Activated T-cell treated with anti-CD3 and anti-CD28 coated beads, Interleukin-2, amount 50 U/mL, for 72 hours (primary cell): Measurements from ENCODE around the gene SLC27A5. TPM values are rescaled to one million over a fixed set of nuclear protein-coding genes. Genes with fewer than 3 reads are reported as not detected.
A peak's percentile ranks its signal among the peaks of the same experiment; 100 is the strongest.

ENCODE experiments used
- ATAC-seq, 2 donors: fragments of 150-1000 bp; cut with Tn5 transposase; replicated peaks in 1 of 2; 2 replicates each; pipeline ENCODE4 v1.10.0; 2021; ENCODE audit warnings: moderate library complexity in 2 of 2, mild to moderate bottlenecking in 1 of 2
- DNase-seq, 2 donors: peaks; one replicate each; pipeline ENCODE4 v3.0.0; 2021 to 2022; ENCODE audit warnings: mixed read lengths in 1 of 2
- H3K27ac Mint-ChIP-seq: one replicate; pipeline ENCODE4 v1.8.0; 2022; ENCODE audit warnings: mild to moderate bottlenecking, moderate library complexity, mixed read lengths
- H3K27me3 Mint-ChIP-seq: one replicate; pipeline ENCODE4 v1.8.0; 2022; ENCODE audit warnings: low read depth, mixed read lengths
- H3K36me3 Mint-ChIP-seq, 2 donors: one replicate each; pipeline ENCODE4 v1.8.0; 2022; ENCODE audit warnings: mixed read lengths in 2 of 2, mild to moderate bottlenecking in 1 of 2; ENCODE audit not compliant: insufficient read depth in 2 of 2
- H3K4me1 Mint-ChIP-seq: one replicate; pipeline ENCODE4 v1.8.0; 2022; ENCODE audit warnings: low read depth, mixed read lengths
- H3K4me3 Mint-ChIP-seq, 2 donors: one replicate each; pipeline ENCODE4 v1.8.0; 2022; ENCODE audit warnings: mild to moderate bottlenecking in 2 of 2, mixed read lengths in 2 of 2, moderate library complexity in 2 of 2
- H3K9me3 Mint-ChIP-seq, 2 donors: one replicate each; pipeline ENCODE4 v1.8.0; 2022; ENCODE audit warnings: mixed read lengths in 2 of 2
- total RNA-seq, 2 donors: library from RNA; stranded (reverse); gene quantifications; one replicate each; pipeline ENCODE4 v1.2.3, GENCODE V29; 2022

The SLC27A5 gene
- total RNA-seq: 10 to 100 TPM; 12.8 to 17.7 TPM

DNA sequence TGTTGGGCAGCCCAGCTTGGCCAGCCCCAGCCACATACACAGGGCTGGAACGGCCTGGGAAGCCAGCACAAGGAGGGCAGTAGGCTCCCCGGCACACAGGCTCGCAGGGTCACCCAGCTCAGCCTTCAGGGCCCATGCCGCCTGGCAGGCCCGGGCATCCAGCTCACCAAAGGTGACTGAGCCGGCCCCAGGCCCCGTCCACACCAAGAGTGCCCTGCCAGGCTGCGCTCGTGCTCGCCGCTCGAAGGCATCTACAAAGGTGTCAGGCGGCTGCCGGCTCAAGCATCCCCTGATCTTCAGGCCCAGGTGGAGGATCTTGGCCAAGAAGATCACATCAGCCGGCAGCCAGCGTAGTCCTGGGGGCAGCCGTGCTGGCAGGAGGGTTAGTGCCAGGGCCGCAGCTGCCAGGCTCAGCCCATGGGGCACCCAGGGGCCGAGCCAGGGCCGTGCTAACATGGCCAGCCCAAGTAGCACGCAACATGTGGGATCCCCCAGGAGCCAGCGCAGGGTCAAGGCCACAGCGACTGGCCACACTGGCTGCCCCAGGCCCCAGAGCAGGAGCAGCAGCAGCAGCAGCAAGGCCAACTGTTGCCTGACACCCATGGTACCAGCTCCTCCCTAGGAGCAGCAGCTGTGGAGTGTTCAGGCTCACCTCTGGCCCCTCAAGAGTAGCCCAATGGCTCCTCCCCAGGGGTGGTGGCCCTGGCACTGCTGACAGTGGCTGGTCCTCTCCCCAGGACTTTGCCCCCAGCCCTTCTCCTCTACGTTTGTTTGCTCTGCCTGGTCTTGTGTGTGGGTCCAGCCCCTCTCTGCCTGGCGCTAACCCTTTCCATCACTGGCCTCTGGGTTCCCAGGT lies at the start of gene SLC27A5:
SLC27A5 (minus strand) TSS at position 640 of the 856 bp plus-strand sequence; CDS start at position 603, 37 bp downstream.
- H3K4me1 Mint-ChIP-seq: peaks cover 18% of the 10 kb centered on the region
- H3K27me3 Mint-ChIP-seq: no peaks in the 10 kb centered on the region
- H3K9me3 Mint-ChIP-seq: peaks cover 0 to 3% of the 10 kb centered on the region in 2 donors
- peak within 1 kb of the TSS; percentile 10 to 87 for H3K4me3 Mint-ChIP-seq
- ATAC-seq: no peak
- DNase-seq: no peak
- H3K27ac Mint-ChIP-seq: no peak within 1 kb of the TSS
- peaks cover 3 to 9% of the 10 kb centered on the region in 2 donors for H3K36me3 Mint-ChIP-seq

DNA sequence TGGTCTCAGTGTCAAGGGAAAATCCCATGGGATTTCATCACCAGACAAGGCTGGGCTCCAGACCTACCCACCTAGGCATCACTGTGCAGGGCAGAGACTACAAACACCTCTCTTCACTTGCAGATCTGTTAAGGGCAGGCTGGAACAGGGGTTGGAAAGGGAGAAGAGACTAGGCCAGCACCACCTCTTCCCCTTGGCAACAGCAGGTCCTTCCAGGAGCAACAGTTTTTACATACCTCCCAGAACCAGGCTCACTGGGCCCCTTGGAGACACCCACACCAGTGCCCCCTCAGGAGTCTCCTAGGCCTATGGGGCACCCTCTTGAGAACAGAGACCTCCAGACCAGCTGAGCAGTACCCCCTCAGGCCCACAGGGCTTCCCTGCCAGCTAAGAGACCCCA lies 49.1 kb upstream of the SLC27A5 start:
- DNase-seq: no peak
- Mint-ChIP-seq H3K27ac (no peak overlapping the region), H3K36me3 (peaks cover 10 to 11% of the 10 kb centered on the region in 2 donors), H3K4me1 (peaks cover 61% of the 10 kb centered on the region), H3K9me3 (no peaks in the 10 kb centered on the region), H3K4me3 (peak overlapping the region; percentile 89 to 99), H3K27me3 (peaks cover 5% of the 10 kb centered on the region)
- no peak for ATAC-seq

GRCh38 chr19:58560007-58560887 lies 48.5 kb upstream of the SLC27A5 start:
- no peak for ATAC-seq
- H3K27me3 Mint-ChIP-seq: peaks cover 5% of the 10 kb centered on the region
- H3K27ac Mint-ChIP-seq: peak overlapping the region; percentile 99
- H3K36me3 Mint-ChIP-seq: peaks cover 10 to 11% of the 10 kb centered on the region in 2 donors
- peak overlapping the region; percentile 96 to 99 for H3K4me3 Mint-ChIP-seq
- H3K4me1 Mint-ChIP-seq: peaks cover 67% of the 10 kb centered on the region
- H3K9me3 Mint-ChIP-seq: no peaks in the 10 kb centered on the region
- DNase-seq: no peak

DNA sequence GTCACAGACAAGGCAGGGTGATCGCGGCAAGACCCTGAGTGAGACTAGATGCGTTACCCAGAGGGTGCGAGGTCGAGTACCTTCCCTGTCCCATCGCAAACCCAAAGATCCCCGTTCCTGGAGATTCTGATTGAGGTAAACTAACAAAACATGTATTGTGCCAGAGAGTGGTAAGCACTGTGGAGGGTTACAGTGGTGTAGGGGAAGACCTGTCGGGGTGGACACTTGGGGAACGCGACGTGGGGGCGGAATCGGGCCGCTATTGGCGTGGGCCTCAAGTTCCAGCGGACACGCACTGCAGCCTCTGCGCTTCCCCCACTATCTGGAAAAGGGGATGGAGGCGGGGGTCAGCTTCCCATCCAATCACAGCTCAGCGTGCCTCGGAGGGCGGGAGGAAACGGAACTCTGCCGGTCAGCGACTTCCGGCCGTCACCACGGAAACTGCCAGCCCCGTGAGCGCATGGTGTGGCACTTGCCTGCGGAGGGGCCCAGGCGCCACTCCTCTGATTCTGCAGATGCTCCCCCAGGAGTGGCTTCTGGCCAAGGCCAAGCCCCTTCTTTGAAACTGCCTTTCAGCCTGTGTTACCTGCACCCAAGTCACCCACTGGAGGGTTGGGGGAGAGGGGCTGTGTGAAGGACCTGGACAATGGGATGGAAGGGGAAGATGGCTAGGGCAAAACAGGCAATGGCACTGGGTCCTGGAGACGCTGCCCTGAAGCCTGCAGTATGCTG lies 47.6 kb upstream of the SLC27A5 start:
- peak; percentile 27 to 35 for ATAC-seq
- Mint-ChIP-seq H3K4me3 (peak overlapping the region; percentile 96 to 99), H3K36me3 (peaks cover 10 to 11% of the 10 kb centered on the region in 2 donors), H3K27me3 (peaks cover 5% of the 10 kb centered on the region), H3K4me1 (peaks cover 70% of the 10 kb centered on the region), H3K27ac (peak overlapping the region; percentile 99), H3K9me3 (no peaks in the 10 kb centered on the region)
- peak; percentile 86 to 88 for DNase-seq

DNA sequence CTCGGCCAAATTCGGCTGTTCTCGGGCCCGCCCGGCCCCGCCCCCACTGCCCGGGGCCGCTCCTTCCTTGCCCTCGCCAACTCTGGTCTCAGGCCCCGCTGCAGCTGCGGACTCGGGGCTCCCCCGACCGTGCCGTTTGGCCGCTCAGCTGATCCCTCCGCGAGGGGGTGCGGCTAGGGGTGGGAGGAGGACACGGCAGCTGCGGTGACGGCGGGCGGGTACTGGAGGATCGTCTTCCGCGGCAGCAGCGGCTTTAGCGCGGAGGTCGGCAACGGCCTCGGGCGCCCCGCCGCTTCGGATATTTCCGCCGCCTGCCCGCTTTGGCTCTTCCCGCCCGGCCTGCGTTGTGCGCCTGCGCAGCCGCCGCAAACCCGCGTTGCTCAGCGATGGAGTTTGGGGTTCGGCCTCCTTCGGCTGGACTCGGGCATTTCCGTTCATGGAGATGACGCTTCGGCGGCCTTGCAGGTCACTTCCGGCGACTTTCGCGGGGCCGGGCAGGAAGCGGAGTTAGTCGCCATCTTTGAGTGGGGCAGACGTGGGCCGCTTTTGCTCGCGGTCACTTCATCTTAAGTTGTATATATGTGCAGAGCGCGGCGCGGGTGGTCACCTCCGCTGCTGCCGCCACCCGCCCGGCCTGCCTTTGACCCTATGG lies 47.0 kb upstream of the SLC27A5 start:
- H3K27ac Mint-ChIP-seq: peak overlapping the region; percentile 99
- peak; percentile 100 for DNase-seq
- H3K4me3 Mint-ChIP-seq: peak overlapping the region; percentile 96 to 99
- no peaks in the 10 kb centered on the region for H3K9me3 Mint-ChIP-seq
- ATAC-seq: peak; percentile 70 to 72
- H3K36me3 Mint-ChIP-seq: peaks cover 13 to 15% of the 10 kb centered on the region in 2 donors
- peaks cover 5% of the 10 kb centered on the region for H3K27me3 Mint-ChIP-seq
- peaks cover 72% of the 10 kb centered on the region for H3K4me1 Mint-ChIP-seq

- Mint-ChIP-seq H3K9me3 (no peaks in the 10 kb centered on the region), H3K27ac (peak within 1 kb of the TSS; percentile 99)
- ATAC-seq: peak; percentile 12 to 24
These were observed 46.4 kb upstream of the SLC27A5 start, which contains the start of gene UBE2M for GRCh38 chr19:58558066-58558622. TSS of gene UBE2M (minus strand) at chr19:58558611. CDS start at chr19:58558381, 230 bp downstream.

DNA sequence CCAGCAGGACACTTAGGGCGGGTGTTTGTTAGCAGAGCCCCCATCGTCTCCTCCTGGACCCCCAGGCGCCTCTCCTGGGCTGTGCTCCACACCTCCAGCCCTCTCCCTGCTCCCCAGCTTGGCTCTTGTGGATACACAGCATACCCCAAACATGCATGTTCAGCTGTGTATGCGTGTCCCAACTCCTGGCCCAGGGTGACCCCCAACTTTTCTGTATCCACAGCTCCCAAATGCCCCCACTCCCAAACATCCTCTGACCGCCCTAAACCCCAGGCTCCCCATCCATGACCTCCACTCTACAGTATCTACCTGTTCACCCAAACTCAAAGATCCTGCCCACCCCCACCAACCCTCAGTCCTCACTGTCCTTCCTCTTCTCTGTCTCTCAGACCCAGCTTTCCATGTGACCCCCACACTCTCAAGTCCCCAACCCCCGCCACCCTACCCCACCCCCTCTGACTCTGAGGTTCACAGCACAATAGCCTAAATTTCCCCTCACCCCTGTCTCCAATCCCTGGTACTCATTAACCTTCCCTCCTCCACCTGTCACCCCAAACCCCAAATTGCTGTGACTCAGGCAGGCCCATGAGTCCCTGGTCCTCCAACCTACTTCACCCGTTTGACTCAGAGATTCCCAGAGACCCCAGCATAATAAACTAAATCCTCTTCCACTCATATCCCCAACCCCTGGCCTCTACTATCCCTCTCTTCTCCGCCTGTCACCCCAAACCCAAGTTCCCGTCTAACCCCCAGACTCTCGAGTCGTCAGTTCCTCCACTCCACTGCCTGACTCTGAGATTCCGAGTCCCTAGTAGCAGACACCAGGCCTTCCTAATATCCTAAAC lies 45.7 kb upstream of the SLC27A5 start:
- peaks cover 78% of the 10 kb centered on the region for H3K4me1 Mint-ChIP-seq
- peaks cover 18 to 19% of the 10 kb centered on the region in 2 donors for H3K36me3 Mint-ChIP-seq
- ATAC-seq: no peak
- no peaks in the 10 kb centered on the region for H3K27me3 Mint-ChIP-seq
- H3K27ac Mint-ChIP-seq: peak overlapping the region; percentile 97
- no peaks in the 10 kb centered on the region for H3K9me3 Mint-ChIP-seq
- peak overlapping the region; percentile 96 to 99 for H3K4me3 Mint-ChIP-seq
- DNase-seq: no peak

More at GRCh38 chr19:58558066-58558622, 46.4 kb upstream of the SLC27A5 start, which contains the start of gene UBE2M:
- DNase-seq: peak in 1 of 2 donors; percentile 85
- H3K4me1 Mint-ChIP-seq: peaks cover 72% of the 10 kb centered on the region
- no peaks in the 10 kb centered on the region for H3K27me3 Mint-ChIP-seq
- H3K4me3 Mint-ChIP-seq: peak within 1 kb of the TSS; percentile 96 to 99
- H3K36me3 Mint-ChIP-seq: peaks cover 15% of the 10 kb centered on the region in 2 donors

DNA sequence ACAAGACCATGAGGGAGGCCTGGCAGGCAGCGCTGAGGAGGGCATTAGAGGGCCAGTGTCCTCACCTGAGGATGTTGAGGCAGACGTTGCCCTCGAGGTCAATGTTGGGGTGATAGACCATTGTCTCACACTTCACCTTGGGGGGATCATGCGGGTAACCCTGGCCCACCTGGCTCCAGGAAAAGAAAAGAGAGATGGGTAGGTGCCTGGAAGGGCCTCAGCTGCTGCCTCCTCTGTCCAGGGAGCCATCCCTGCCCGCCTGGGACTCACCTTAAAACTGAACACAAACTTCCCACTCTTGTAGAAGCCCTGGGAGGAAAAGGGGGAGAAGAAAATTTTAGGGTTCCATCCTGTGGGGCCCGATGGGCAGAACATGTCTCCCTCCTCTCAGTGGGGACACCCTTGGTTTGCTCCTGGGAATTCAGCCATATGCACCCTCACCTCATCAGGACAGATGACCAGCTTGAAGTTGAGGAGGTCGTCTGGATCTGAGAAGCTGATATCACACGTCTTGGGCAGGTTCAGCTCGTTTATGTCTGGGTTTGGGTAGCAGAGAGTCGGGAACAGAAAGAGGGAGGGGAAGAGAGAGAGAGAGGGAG lies 44.9 kb upstream of the SLC27A5 start:
- Mint-ChIP-seq H3K9me3 (no peaks in the 10 kb centered on the region), H3K27ac (peak overlapping the region; percentile 97), H3K4me3 (peak overlapping the region; percentile 96 to 99), H3K4me1 (peaks cover 73% of the 10 kb centered on the region), H3K36me3 (peaks cover 18 to 19% of the 10 kb centered on the region in 2 donors), H3K27me3 (no peaks in the 10 kb centered on the region)
- ATAC-seq (no peak), DNase-seq (no peak)

- DNase-seq (no peak), ATAC-seq (no peak)
- Mint-ChIP-seq H3K27me3 (no peaks in the 10 kb centered on the region), H3K4me1 (peaks cover 67% of the 10 kb centered on the region), H3K9me3 (no peaks in the 10 kb centered on the region), H3K4me3 (peak overlapping the region; percentile 96 to 99), H3K36me3 (peaks cover 18 to 19% of the 10 kb centered on the region in 2 donors), H3K27ac (peak overlapping the region; percentile 97)
These were observed 44.3 kb upstream of the SLC27A5 start for GRCh38 chr19:58555920-58556621.

GRCh38 chr19:58555369-58555885 lies 43.6 kb upstream of the SLC27A5 start:
- no peak for ATAC-seq
- peaks cover 19% of the 10 kb centered on the region in 2 donors for H3K36me3 Mint-ChIP-seq

More at GRCh38 chr19:58555369-58555885, 43.6 kb upstream of the SLC27A5 start:
- peaks cover 60% of the 10 kb centered on the region for H3K4me1 Mint-ChIP-seq
- peak overlapping the region; percentile 78 for H3K27ac Mint-ChIP-seq
- no peaks in the 10 kb centered on the region for H3K27me3 Mint-ChIP-seq
- peak overlapping the region; percentile 96 to 99 for H3K4me3 Mint-ChIP-seq
- no peaks in the 10 kb centered on the region for H3K9me3 Mint-ChIP-seq
- no peak for DNase-seq
